ENCODE measurements around the gene NCF2.

DNA sequence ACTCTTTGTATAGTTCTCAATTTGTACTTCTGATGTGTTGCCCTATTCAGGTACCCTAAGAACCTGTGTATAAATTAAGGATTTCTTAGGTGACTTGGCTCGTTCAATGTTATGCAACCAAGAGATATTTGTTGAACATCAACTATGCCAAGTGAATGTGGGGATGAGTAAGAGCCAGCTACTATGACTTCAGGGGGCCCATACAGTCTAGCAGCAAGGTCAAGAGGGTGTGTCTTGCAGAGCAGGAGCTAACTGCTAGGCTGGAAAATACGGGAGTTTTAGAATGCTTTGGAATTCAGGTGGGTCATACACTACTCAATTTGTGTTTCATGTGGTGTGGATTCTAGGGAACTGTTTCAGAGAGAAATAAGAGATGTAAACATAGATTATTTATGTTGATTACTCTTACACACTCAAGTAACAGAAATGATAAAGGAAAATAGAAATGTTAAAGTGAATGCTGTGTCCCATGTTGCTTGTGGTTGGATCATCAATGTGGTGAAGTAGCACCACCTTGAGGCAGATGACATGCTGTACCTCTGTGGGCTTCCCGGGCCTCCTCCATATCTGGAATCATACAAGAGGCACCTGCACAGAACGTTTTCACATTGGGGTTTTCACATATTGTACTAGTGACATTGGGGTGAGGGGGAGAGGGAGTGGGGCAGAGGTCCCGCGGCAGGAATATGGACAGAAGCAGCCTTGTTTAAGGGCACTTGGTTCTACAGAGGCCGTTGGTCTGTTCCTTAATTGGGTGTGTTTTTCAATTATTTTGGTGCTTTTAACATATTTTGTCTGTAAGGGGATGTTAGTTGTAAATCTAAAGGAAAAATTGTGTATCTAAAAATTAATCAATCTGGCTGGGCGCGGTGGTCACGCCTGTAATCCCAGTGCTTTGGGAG, 32.9 kb upstream of the NCF2 start:
- TF ChIP-seq EZH2 (IDR thresholded peaks at IDR 0.05; ENCODE audit: borderline replicate concordance, low read depth, low read length, severe bottlenecking): no peak
- no peak for TF ChIP-seq POLR2A (IDR thresholded peaks at IDR 0.05; ENCODE audit: low read depth, low read length)
- TF ChIP-seq, protein P1, sequence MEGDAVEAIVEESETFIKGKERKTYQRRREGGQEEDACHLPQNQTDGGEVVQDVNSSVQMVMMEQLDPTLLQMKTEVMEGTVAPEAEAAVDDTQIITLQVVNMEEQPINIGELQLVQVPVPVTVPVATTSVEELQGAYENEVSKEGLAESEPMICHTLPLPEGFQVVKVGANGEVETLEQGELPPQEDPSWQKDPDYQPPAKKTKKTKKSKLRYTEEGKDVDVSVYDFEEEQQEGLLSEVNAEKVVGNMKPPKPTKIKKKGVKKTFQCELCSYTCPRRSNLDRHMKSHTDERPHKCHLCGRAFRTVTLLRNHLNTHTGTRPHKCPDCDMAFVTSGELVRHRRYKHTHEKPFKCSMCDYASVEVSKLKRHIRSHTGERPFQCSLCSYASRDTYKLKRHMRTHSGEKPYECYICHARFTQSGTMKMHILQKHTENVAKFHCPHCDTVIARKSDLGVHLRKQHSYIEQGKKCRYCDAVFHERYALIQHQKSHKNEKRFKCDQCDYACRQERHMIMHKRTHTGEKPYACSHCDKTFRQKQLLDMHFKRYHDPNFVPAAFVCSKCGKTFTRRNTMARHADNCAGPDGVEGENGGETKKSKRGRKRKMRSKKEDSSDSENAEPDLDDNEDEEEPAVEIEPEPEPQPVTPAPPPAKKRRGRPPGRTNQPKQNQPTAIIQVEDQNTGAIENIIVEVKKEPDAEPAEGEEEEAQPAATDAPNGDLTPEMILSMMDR (IDR thresholded peaks at IDR 0.05; ENCODE audit: extremely low read depth in 1 of 2, insufficient read depth in 1 of 2, low read depth in 1 of 2, low read length in 2 of 2): peak; percentile 34 to 45
- TF ChIP-seq, protein P2, sequence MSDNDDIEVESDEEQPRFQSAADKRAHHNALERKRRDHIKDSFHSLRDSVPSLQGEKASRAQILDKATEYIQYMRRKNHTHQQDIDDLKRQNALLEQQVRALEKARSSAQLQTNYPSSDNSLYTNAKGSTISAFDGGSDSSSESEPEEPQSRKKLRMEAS (IDR thresholded peaks at IDR 0.05; ENCODE audit: insufficient read depth, insufficient read length): no peak
- no peak for TF ChIP-seq FOS (IDR thresholded peaks at IDR 0.05; ENCODE audit: borderline replicate concordance, insufficient read depth, low read length)
- no peak for TF ChIP-seq MYC (IDR thresholded peaks at IDR 0.05; ENCODE audit: low read depth, low read length)
- TF ChIP-seq GATA2 (IDR thresholded peaks at IDR 0.05; ENCODE audit: insufficient read depth, insufficient read length, low read depth, low read length): no peak
- TF ChIP-seq JUN (IDR thresholded peaks at IDR 0.05; ENCODE audit: borderline replicate concordance, insufficient read depth, insufficient read length, low read depth): no peak
- no peak for TF ChIP-seq POLR2AphosphoS5 (IDR thresholded peaks at IDR 0.05; ENCODE audit: insufficient read depth, low read depth, low read length)

Measured in endothelial cell of umbilical vein (primary cell).